K562 (cell line): ENCODE data around the gene RASD1. TPM values are rescaled to one million over a fixed set of nuclear protein-coding genes. Genes with fewer than 3 reads are reported as not detected.
A peak's percentile ranks its signal among the peaks of the same experiment; 100 is the strongest.

Experiments
- C11orf30 ChIP-seq: fragments of 450-650 bp; IDR thresholded peaks from 2 replicates; pipeline ENCODE4 v1.6.1; 2016; ENCODE audit warnings: low read depth, mild to moderate bottlenecking
- E2F3 ChIP-seq: fragments of 250-450 bp; sonication (Bioruptor Pico); IDR thresholded peaks from 2 replicates; pipeline ENCODE4 v1.4.0; 2020; ENCODE audit warnings: mild to moderate bottlenecking
- EP400 ChIP-seq: fragments of 450-650 bp; IDR thresholded peaks from 2 replicates; pipeline ENCODE4 v1.6.1; 2017; ENCODE audit warnings: antibody characterized with exemption, mild to moderate bottlenecking, moderate library complexity
- ETV5 ChIP-seq: sonication (generic); formaldehyde crosslinking; IDR thresholded peaks from 2 replicates; pipeline ENCODE4 v1.4.0; 2020; ENCODE audit warnings: low read depth, mild to moderate bottlenecking, missing genetic modification reagents
- GABPA ChIP-seq: fragments of 200-800 bp; sonication (Bioruptor generic); conservative IDR thresholded peaks from 2 replicates; pipeline ENCODE4 v1.6.1; 2016; ENCODE audit warnings: low read depth, missing genetic modification characterization, missing compliant biosample characterization
- HINFP ChIP-seq: fragments of 450-650 bp; conservative IDR thresholded peaks from 2 replicates; pipeline ENCODE4 v1.6.1; 2016; ENCODE audit warnings: missing genetic modification characterization, low read depth, mild to moderate bottlenecking, control low read depth, missing compliant biosample characterization
- NFIX ChIP-seq: fragments of 250-450 bp; sonication (Bioruptor Pico); IDR thresholded peaks from 2 replicates; pipeline ENCODE4 v1.4.0; 2020; ENCODE audit warnings: low read depth, mild to moderate bottlenecking, moderate library complexity
- NR2C2 ChIP-seq, 2 experiments: fragments of 200-800 bp in 1 of 2; sonication (Bioruptor generic) in 1 of 2; sonication (generic) in 1 of 2; formaldehyde crosslinking in 1 of 2; IDR thresholded peaks; 2 replicates each; pipeline versions ENCODE4 v1.6.1 to v1.8.0; 2016 to 2022; ENCODE audit warnings: mild to moderate bottlenecking in 1 of 2, missing compliant biosample characterization in 1 of 2, missing genetic modification characterization in 1 of 2, missing genetic modification reagents in 1 of 2
- OTX1 ChIP-seq: fragments of 450-650 bp; formaldehyde crosslinking; IDR thresholded peaks from 2 replicates; pipeline ENCODE4 v1.4.0; 2022; ENCODE audit warnings: mild to moderate bottlenecking
- SMARCE1 ChIP-seq: fragments of 450-650 bp; IDR thresholded peaks from 2 replicates; pipeline ENCODE4 v1.7.1; 2016; ENCODE audit warnings: mild to moderate bottlenecking
- THRAP3 ChIP-seq: fragments of 450-650 bp; IDR thresholded peaks from 2 replicates; pipeline ENCODE4 v1.6.1; 2016; ENCODE audit warnings: mild to moderate bottlenecking, inconsistent platforms, borderline replicate concordance
- ZBTB17 ChIP-seq: fragments of 450-650 bp; formaldehyde crosslinking; IDR thresholded peaks from 2 replicates; pipeline ENCODE4 v1.4.0; 2020; ENCODE audit warnings: mild to moderate bottlenecking
- ZNF354B ChIP-seq: fragments of 250-450 bp; sonication (Bioruptor Pico); IDR thresholded peaks from 2 replicates; pipeline ENCODE4 v1.4.0; 2020
- ZNF696 ChIP-seq: fragments of 250-450 bp; sonication (Bioruptor Pico); conservative IDR thresholded peaks from 2 replicates; pipeline ENCODE4 v1.4.0; 2020; ENCODE audit warnings: mild to moderate bottlenecking, moderate library complexity
- ZNF77 ChIP-seq: fragments of 250-450 bp; sonication (Bioruptor Pico); IDR thresholded peaks from 2 replicates; pipeline ENCODE4 v1.5.0; 2020
- ZNF79 ChIP-seq: fragments of 250-450 bp; sonication (Bioruptor Pico); IDR thresholded peaks from 2 replicates; pipeline ENCODE4 v1.4.0; 2020; ENCODE audit warnings: low read depth, mild to moderate bottlenecking, moderate library complexity
- polyA plus RNA-seq, 8 experiments: library from polyadenylated mRNA; depleted of rRNA in 4 of 8; stranded (reverse) in 5 of 8; unstranded in 3 of 8; fragments of >200 nt; fragmentation: Nextera tagmentation in 2 of 8; fragmentation: Illumina TruSeq in 1 of 8; extraction: Ambion mirVana in 2 of 8; extraction: Trizol in 1 of 8; gene quantifications; 2 replicates each; pipeline versions ENCODE4 v1.2.1 to v1.2.3, GENCODE V29; 2011 to 2014; ENCODE audit warnings: inconsistent platforms in 1 of 8, missing spikeins in 1 of 8
- total RNA-seq, 7 experiments: library from RNA; depleted of rRNA in 6 of 7; stranded (reverse); fragments of >200 nt in 6 of 7; fragmentation: Illumina TruSeq in 2 of 7; extraction: Trizol in 2 of 7; gene quantifications; 2 replicates each; pipeline versions ENCODE4 v1.2.1 to v1.2.3, GENCODE V29; 2011 to 2021; ENCODE audit warnings: low replicate concordance in 1 of 7
- TF ChIP-seq, protein P1 (sequence below): sonication (generic); formaldehyde crosslinking; IDR thresholded peaks from 2 replicates; pipeline ENCODE4 v1.8.1; 2022; ENCODE audit warnings: missing genetic modification reagents
- TF ChIP-seq, protein P2 (sequence below): sonication (generic); formaldehyde crosslinking; IDR thresholded peaks from 2 replicates; pipeline ENCODE4 v1.8.0; 2022; ENCODE audit warnings: mild to moderate bottlenecking, missing genetic modification reagents
- TF ChIP-seq, protein P3 (sequence below): sonication (generic); formaldehyde crosslinking; IDR thresholded peaks from 2 replicates; pipeline ENCODE4 v1.9.0; 2022; ENCODE audit warnings: mild to moderate bottlenecking, missing genetic modification reagents
- TF ChIP-seq, protein P4 (sequence below): fragments of 450-650 bp; formaldehyde crosslinking; IDR thresholded peaks from 2 replicates; pipeline ENCODE4 v1.4.0; 2020; ENCODE audit warnings: mild to moderate bottlenecking, mixed read lengths
- TF ChIP-seq, protein P5 (sequence below): fragments of 250-450 bp; sonication (Bioruptor Pico); IDR thresholded peaks from 2 replicates; pipeline ENCODE4 v1.8.0; 2021; ENCODE audit warnings: mild to moderate bottlenecking, moderate library complexity

RASD1 gene
- total and polyA plus RNA-seq, 9 of the 15 experiments (the other 6 are each of a cell fraction or from before 2014, with no cell fraction given): 0.11 TPM; not detected in 8

- TF ChIP-seq THRAP3 (no peak), OTX1 (CRISPR knock-in tag) (no peak), ZNF77 (CRISPR knock-in tag) (no peak), NFIX (CRISPR knock-in tag) (no peak), NR2C2 (CRISPR knock-in tag; IDR thresholded peaks at IDR 0.05) (peak; percentile 87), NR2C2 (tag; IDR thresholded peaks at IDR 0.05) (peak; percentile 92), ZBTB17 (CRISPR knock-in tag) (no peak), HINFP (tag) (no peak), ZNF696 (CRISPR knock-in tag) (no peak), EP400 (peak; percentile 85), ZNF79 (CRISPR knock-in tag) (no peak), E2F3 (no peak), SMARCE1 (no peak), ETV5 (CRISPR knock-in tag) (no peak), C11orf30 (peak; percentile 91), GABPA (tag) (no peak), ZNF354B (no peak)
- TF ChIP-seq, protein P1, sequence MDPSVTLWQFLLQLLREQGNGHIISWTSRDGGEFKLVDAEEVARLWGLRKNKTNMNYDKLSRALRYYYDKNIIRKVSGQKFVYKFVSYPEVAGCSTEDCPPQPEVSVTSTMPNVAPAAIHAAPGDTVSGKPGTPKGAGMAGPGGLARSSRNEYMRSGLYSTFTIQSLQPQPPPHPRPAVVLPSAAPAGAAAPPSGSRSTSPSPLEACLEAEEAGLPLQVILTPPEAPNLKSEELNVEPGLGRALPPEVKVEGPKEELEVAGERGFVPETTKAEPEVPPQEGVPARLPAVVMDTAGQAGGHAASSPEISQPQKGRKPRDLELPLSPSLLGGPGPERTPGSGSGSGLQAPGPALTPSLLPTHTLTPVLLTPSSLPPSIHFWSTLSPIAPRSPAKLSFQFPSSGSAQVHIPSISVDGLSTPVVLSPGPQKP: no peak
- TF ChIP-seq, protein P2, sequence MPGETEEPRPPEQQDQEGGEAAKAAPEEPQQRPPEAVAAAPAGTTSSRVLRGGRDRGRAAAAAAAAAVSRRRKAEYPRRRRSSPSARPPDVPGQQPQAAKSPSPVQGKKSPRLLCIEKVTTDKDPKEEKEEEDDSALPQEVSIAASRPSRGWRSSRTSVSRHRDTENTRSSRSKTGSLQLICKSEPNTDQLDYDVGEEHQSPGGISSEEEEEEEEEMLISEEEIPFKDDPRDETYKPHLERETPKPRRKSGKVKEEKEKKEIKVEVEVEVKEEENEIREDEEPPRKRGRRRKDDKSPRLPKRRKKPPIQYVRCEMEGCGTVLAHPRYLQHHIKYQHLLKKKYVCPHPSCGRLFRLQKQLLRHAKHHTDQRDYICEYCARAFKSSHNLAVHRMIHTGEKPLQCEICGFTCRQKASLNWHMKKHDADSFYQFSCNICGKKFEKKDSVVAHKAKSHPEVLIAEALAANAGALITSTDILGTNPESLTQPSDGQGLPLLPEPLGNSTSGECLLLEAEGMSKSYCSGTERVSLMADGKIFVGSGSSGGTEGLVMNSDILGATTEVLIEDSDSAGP (CRISPR knock-in tag): no peak
- TF ChIP-seq, protein P3, sequence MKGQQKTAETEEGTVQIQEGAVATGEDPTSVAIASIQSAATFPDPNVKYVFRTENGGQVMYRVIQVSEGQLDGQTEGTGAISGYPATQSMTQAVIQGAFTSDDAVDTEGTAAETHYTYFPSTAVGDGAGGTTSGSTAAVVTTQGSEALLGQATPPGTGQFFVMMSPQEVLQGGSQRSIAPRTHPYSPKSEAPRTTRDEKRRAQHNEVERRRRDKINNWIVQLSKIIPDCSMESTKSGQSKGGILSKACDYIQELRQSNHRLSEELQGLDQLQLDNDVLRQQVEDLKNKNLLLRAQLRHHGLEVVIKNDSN: no peak
- TF ChIP-seq, protein P4, sequence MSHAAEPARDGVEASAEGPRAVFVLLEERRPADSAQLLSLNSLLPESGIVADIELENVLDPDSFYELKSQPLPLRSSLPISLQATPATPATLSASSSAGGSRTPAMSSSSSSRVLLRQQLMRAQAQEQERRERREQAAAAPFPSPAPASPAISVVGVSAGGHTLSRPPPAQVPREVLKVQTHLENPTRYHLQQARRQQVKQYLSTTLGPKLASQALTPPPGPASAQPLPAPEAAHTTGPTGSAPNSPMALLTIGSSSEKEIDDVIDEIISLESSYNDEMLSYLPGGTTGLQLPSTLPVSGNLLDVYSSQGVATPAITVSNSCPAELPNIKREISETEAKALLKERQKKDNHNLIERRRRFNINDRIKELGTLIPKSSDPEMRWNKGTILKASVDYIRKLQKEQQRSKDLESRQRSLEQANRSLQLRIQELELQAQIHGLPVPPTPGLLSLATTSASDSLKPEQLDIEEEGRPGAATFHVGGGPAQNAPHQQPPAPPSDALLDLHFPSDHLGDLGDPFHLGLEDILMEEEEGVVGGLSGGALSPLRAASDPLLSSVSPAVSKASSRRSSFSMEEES (CRISPR knock-in tag): no peak
- TF ChIP-seq, protein P5, sequence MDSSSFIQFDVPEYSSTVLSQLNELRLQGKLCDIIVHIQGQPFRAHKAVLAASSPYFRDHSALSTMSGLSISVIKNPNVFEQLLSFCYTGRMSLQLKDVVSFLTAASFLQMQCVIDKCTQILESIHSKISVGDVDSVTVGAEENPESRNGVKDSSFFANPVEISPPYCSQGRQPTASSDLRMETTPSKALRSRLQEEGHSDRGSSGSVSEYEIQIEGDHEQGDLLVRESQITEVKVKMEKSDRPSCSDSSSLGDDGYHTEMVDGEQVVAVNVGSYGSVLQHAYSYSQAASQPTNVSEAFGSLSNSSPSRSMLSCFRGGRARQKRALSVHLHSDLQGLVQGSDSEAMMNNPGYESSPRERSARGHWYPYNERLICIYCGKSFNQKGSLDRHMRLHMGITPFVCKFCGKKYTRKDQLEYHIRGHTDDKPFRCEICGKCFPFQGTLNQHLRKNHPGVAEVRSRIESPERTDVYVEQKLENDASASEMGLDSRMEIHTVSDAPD: no peak
These were observed 19.2 kb downstream of the RASD1 start, which contains the start of gene MED9 (continued) for GRCh38 chr17:17476865-17477467.
